ENCODE measurements around the gene GABRA5. TPM values are rescaled to one million over a fixed set of nuclear protein-coding genes. Genes with fewer than 3 reads are reported as not detected.

Gene GABRA5
- total and polyA plus RNA-seq, 2 of the 8 experiments (the other 6 are each of a cell fraction or from before 2014, with no cell fraction given), result 15.0 to 29.6 TPM

DNA sequence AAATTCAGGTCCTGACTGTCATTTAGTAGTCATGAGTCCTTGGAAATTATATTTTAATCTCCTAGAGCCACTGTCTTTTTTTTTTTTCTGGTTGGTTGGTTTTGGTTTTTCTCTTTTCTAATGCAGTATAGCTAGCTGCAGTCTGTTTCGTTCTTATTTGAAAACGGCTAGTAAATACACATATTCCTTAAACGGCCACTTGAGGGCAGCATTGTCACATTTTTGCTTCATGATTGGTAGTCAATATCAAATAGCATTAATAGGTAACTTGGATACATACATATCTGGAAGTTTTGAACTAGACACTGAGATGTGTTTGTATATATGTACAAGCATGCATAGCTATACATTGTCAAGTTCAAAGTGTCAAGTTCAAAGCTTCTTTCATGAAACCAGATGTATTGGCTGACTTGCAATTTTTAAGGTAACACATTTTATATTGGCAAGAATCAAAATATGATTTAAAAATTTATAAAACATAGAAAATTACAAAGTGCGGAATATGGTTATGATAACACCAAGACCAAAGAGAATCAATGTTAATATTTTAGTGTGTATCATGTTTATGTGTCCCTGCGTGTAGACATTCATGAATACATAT, 22.5 kb downstream of the GABRA5 start:
- H2AK5ac ChIP-seq (ENCODE audit: low read depth, low read length), result no peak overlapping the region
- 43% methylated on average over 5 of the region's 5 CpGs; no CpG with 5 or more reads in 1 of the 2 experiments for WGBS, 2 experiments (ENCODE audit: extremely low coverage in 1 of 2, insufficient coverage in 1 of 2, insufficient read length in 1 of 2, insufficient replicate concordance in 2 of 2, low coverage in 1 of 2, low lambda C conversion rate in 2 of 2, missing lambda C conversion rate in 1 of 2)
- H3K4me3 ChIP-seq (ENCODE audit: extremely low read depth in 1 of 4, insufficient read depth in 2 of 4, low read depth in 3 of 4, low read length in 4 of 4), result no peak overlapping the region
- no peaks in the 10 kb centered on the region for H3K79me2 ChIP-seq (ENCODE audit: control insufficient read depth in 1 of 2, insufficient read depth in 2 of 2, low read length in 2 of 2)
- H3K4me2 ChIP-seq (ENCODE audit: insufficient read depth in 1 of 2, low read depth in 2 of 2, low read length in 2 of 2), result no peak overlapping the region
- no peak overlapping the region for H3K18ac ChIP-seq (ENCODE audit: extremely low read depth, low read length)
- no peak overlapping the region for H3K14ac ChIP-seq (ENCODE audit: insufficient read length)
- CTCF ChIA-PET (ENCODE audit: partially characterized antibody), result interaction anchor here (0.7 to 5.1 kb wide), 20 partner anchors 8 to 789 kb away, joined by 3 to 71 read pairs (median 4); no protein-coding TSS in a partner anchor
- no peak overlapping the region for H3K9ac ChIP-seq (replicated peaks in 1 of 4; ENCODE audit: extremely low read depth in 1 of 4, low read depth in 3 of 4, low read length in 3 of 4)
- H4K91ac ChIP-seq (replicated peaks; ENCODE audit: insufficient read length, low read length), result no peak overlapping the region
- peaks cover 0 to 5% (median 4%) of the 10 kb centered on the region in 4 experiments; a peak in 4 of 7 replicates for H3K4me1 ChIP-seq (replicated peaks in 1 of 4; ENCODE audit: control insufficient read depth in 3 of 4, insufficient read depth in 4 of 4, low read length in 3 of 4)
- H3K23ac ChIP-seq (ENCODE audit: insufficient read length), result no peak overlapping the region
- FAIRE-seq, result peak; percentile 85
- H3K27ac ChIP-seq (ENCODE audit: low read depth, low read length), result no peak overlapping the region
- no peaks in the 10 kb centered on the region for H3K9me3 ChIP-seq (ENCODE audit: insufficient read depth in 2 of 2, low read depth in 1 of 2, low read length in 1 of 2)
- POLR2A ChIA-PET (ENCODE audit: partially characterized antibody), result no interaction called here
- H4K5ac ChIP-seq (ENCODE audit: insufficient read length, low read depth, low read length), result no peak overlapping the region
- H3K27me3 ChIP-seq (replicated peaks in 1 of 4; ENCODE audit: control insufficient read depth in 3 of 4, extremely low read depth in 1 of 4, insufficient read depth in 3 of 4, low read length in 3 of 4), result no peaks in the 10 kb centered on the region; a peak in 1 of 7 replicates
- H3K23me2 ChIP-seq (ENCODE audit: low read depth, low read length), result peaks cover 6% of the 10 kb centered on the region
- H2BK20ac ChIP-seq (ENCODE audit: low read length), result no peak overlapping the region
- H3K56ac ChIP-seq (replicated peaks; ENCODE audit: insufficient read length, low read depth, low read length), result no peak overlapping the region
- H3K36me3 ChIP-seq (ENCODE audit: control insufficient read depth in 2 of 4, insufficient read depth in 4 of 4, low read length in 3 of 4), result no peaks in the 10 kb centered on the region; a peak in 1 of 8 replicates
- H3K79me1 ChIP-seq (ENCODE audit: low read depth, low read length), result no peaks in the 10 kb centered on the region
- no peak overlapping the region for H2AFZ ChIP-seq (ENCODE audit: low read length)
- no peak overlapping the region for H4K8ac ChIP-seq (ENCODE audit: extremely low read depth, insufficient read depth, low read length)
- peak in 1 of 2 experiments; percentile 76 for DNase-seq (ENCODE audit: low read depth in 1 of 2, low spot score in 2 of 2)
- H3K4ac ChIP-seq (replicated peaks; ENCODE audit: insufficient read length, low read depth, low read length), result no peak overlapping the region
- no peak overlapping the region for H2BK15ac ChIP-seq (ENCODE audit: low read length)
- H2BK120ac ChIP-seq (replicated peaks; ENCODE audit: low read depth, low read length), result no peak overlapping the region
- peaks cover 0 to 6% of the 10 kb centered on the region in 2 experiments for H4K20me1 ChIP-seq (replicated peaks in 1 of 2; ENCODE audit: control insufficient read depth in 1 of 2, insufficient read depth in 2 of 2, low read length in 2 of 2)
- H2BK5ac ChIP-seq (ENCODE audit: low read depth, low read length), result no peak overlapping the region
- no peak overlapping the region for H2BK12ac ChIP-seq (ENCODE audit: low read depth, low read length)
- TF ChIP-seq TCF12 (IDR thresholded peaks at IDR 0.05; ENCODE audit: low read depth, low read length), result no peak
- no peak for TF ChIP-seq BRCA1 (IDR thresholded peaks at IDR 0.05; ENCODE audit: low read depth, low read length)
- no peak for TF ChIP-seq USF2 (IDR thresholded peaks at IDR 0.05; ENCODE audit: low read length)
- no peak for TF ChIP-seq EZH2 (IDR thresholded peaks at IDR 0.05; ENCODE audit: low read depth, low read length, severe bottlenecking)
- TF ChIP-seq FOSL1 (IDR thresholded peaks at IDR 0.05; ENCODE audit: insufficient read depth, low read depth, low read length), result no peak
- no peak for TF ChIP-seq CBX5 (IDR thresholded peaks at IDR 0.05; ENCODE audit: low read depth, low read length)
- no peak for TF ChIP-seq RNF2 (IDR thresholded peaks at IDR 0.05; ENCODE audit: borderline replicate concordance, low read depth, low read length, missing control alignments, poor library complexity, severe bottlenecking)
- no peak for TF ChIP-seq CTBP2 (IDR thresholded peaks at IDR 0.05; ENCODE audit: borderline replicate concordance, insufficient read depth, insufficient read length, low read length)
- no peak for TF ChIP-seq ASH2L (IDR thresholded peaks at IDR 0.05; ENCODE audit: low read length)
- peak; percentile 73 to 81 for TF ChIP-seq RAD21 (IDR thresholded peaks at IDR 0.05 in 1 of 2, conservative IDR thresholded peaks at IDR 0.05 in 1 of 2; ENCODE audit: low read depth in 2 of 2, low read length in 2 of 2)
- TF ChIP-seq TBP (IDR thresholded peaks at IDR 0.05; ENCODE audit: low read depth, low read length), result no peak

Measured in H1 (cell line).